DOHH2 (cell line): ENCODE data around the gene IRF9.

Experiments used
- EZH2phosphoT487 ChIP-seq: fragments of 200-600 bp; sonication (generic); IDR thresholded peaks from 2 replicates; pipeline ENCODE4 v1.6.1; 2017; ENCODE audit warnings: borderline replicate concordance, mild to moderate bottlenecking, antibody characterized with exemption, low read length, moderate library complexity, mixed read lengths
- TF ChIP-seq, protein P1 (sequence below): fragments of 200-600 bp; sonication (generic); IDR thresholded peaks from one replicate; pipeline ENCODE4 v1.5.1; 2014; ENCODE audit warnings: antibody characterized with exemption, mild to moderate bottlenecking, low read depth, low read length; ENCODE audit not compliant: poor library complexity, severe bottlenecking

DNA sequence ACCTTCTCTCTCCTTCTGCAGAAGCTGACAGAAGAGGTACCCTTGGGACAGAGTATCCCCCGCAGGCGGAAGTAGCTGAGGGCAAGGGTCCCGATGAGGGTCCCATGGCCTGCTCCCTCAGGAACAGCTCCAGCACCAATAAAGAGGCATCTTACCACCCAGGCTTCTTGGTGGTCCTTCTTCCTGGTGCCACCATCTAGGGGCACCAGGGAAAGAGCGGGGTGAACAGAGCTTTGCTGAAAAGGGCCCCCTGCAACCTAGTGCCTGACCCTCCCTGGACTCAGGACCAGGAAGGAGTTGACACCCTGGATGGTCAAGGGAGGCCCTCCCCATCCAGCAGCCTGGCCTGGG, 591 bp upstream of the IRF9 start:
- TF ChIP-seq, protein P1, sequence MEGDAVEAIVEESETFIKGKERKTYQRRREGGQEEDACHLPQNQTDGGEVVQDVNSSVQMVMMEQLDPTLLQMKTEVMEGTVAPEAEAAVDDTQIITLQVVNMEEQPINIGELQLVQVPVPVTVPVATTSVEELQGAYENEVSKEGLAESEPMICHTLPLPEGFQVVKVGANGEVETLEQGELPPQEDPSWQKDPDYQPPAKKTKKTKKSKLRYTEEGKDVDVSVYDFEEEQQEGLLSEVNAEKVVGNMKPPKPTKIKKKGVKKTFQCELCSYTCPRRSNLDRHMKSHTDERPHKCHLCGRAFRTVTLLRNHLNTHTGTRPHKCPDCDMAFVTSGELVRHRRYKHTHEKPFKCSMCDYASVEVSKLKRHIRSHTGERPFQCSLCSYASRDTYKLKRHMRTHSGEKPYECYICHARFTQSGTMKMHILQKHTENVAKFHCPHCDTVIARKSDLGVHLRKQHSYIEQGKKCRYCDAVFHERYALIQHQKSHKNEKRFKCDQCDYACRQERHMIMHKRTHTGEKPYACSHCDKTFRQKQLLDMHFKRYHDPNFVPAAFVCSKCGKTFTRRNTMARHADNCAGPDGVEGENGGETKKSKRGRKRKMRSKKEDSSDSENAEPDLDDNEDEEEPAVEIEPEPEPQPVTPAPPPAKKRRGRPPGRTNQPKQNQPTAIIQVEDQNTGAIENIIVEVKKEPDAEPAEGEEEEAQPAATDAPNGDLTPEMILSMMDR = no peak
- no peak for TF ChIP-seq EZH2phosphoT487
